Left lung (tissue), 10 donors: Measurements from ENCODE around the gene GPC6. TPM values are rescaled to one million over a fixed set of nuclear protein-coding genes. Genes with fewer than 3 reads are reported as not detected.

Source experiments
- ATAC-seq: fragments of 200-7000 bp; cut with Tn5 transposase; one replicate; pipeline ENCODE4 v1.9.1; 2020; ENCODE audit warnings: moderate library complexity
- DNase-seq, 4 donors: peaks; one replicate each; pipeline ENCODE4 v3.0.0-alpha.2; 2013 to 2020
- H3K27ac ChIP-seq, 2 donors: fragments of 200-600 bp; sonication (generic) in 1 of 2; one replicate each; pipeline versions ENCODE4 v1.5.0 to v1.8.0; 2020 to 2021
- H3K27me3 ChIP-seq, 2 donors: fragments of 200-600 bp; sonication (generic) in 1 of 2; one replicate each; pipeline versions ENCODE4 v1.5.0 to v1.8.0; 2020 to 2021
- H3K36me3 ChIP-seq, 2 donors: fragments of 200-600 bp; sonication (generic) in 1 of 2; one replicate each; pipeline versions ENCODE4 v1.5.0 to v1.8.0; 2020 to 2021
- H3K4me1 ChIP-seq, 2 donors: fragments of 200-600 bp; one replicate each; pipeline ENCODE4 v1.8.0; 2021
- H3K4me3 ChIP-seq, 2 donors: fragments of 200-600 bp; sonication (generic) in 1 of 2; one replicate each; pipeline versions ENCODE4 v1.5.0 to v1.8.0; 2020 to 2021; ENCODE audit warnings: mild to moderate bottlenecking in 1 of 2
- H3K9me3 ChIP-seq, 2 donors: fragments of 200-600 bp; sonication (generic) in 1 of 2; one replicate each; pipeline versions ENCODE4 v1.5.0 to v1.8.0; 2020 to 2021
- CTCF ChIP-seq, 2 donors: fragments of 200-600 bp; sonication (generic) in 1 of 2; IDR thresholded peaks; one replicate each; pipeline versions ENCODE4 v1.5.0 to v1.8.0; 2021; ENCODE audit warnings: antibody characterized with exemption in 2 of 2
- intact Hi-C, 2 donors: fragments of 100-400 bp; cut with DNase I; formaldehyde crosslinking; loops; one replicate each; pipeline versions ENCODE4 v1.11.2 to v1.14.2; 2022
- polyA plus RNA-seq, 6 donors: library from polyadenylated mRNA; unstranded; fragments of 120-200 nt; gene quantifications; one replicate each; pipeline ENCODE4 v1.2.1, GENCODE V29; 2013; ENCODE audit not compliant: insufficient read length in 6 of 6
- total RNA-seq, 2 donors: library from RNA; stranded (reverse); fragmentation: NEBNext Ultra II Directional; extraction: Animal tissue kit (Norgen Biotek cat#: 25700); gene quantifications; one replicate each; pipeline ENCODE4 v1.2.1, GENCODE V29; 2021
- donor health status: DM: no; HTN: yes; CAD: no.
- donor health status: DM: no; HTN: no; CAD: no.

Gene GPC6
- total and polyA plus RNA-seq, 8 donors, result 9.6 to 25.8 (median 21.1) TPM

- H3K36me3 ChIP-seq, result no peaks in the 10 kb centered on the region
- H3K4me3 ChIP-seq, result no peak overlapping the region
- H3K27me3 ChIP-seq, result no peaks in the 10 kb centered on the region
- no peak for TF ChIP-seq CTCF (IDR thresholded peaks at IDR 0.05)
- ATAC-seq, result no peak
- no peaks in the 10 kb centered on the region for H3K9me3 ChIP-seq
- H3K27ac ChIP-seq, result no peak overlapping the region
- intact Hi-C loops, result no loop called here
- H3K4me1 ChIP-seq, result no peaks in the 10 kb centered on the region
- DNase-seq, result no peak
Measured at GRCh38 chr13:93872376-93872775, 645.8 kb downstream of the GPC6 start.

- no peak for DNase-seq
- no peak overlapping the region for H3K27ac ChIP-seq
- intact Hi-C loops, result no loop called here
- no peak for TF ChIP-seq CTCF (IDR thresholded peaks at IDR 0.05)
- ATAC-seq, result no peak
- H3K4me1 ChIP-seq, result no peaks in the 10 kb centered on the region
- H3K36me3 ChIP-seq, result no peaks in the 10 kb centered on the region
- no peak overlapping the region for H3K4me3 ChIP-seq
- H3K9me3 ChIP-seq, result no peaks in the 10 kb centered on the region
- no peaks in the 10 kb centered on the region for H3K27me3 ChIP-seq
Measured at GRCh38 chr13:93872786-93873347, 646.3 kb downstream of the GPC6 start.

- no peak for DNase-seq
- intact Hi-C loops, result no loop called here
- Histone ChIP-seq H3K27ac (no peak overlapping the region), H3K4me1 (no peaks in the 10 kb centered on the region), H3K27me3 (no peaks in the 10 kb centered on the region), H3K4me3 (no peak overlapping the region), H3K36me3 (no peaks in the 10 kb centered on the region), H3K9me3 (peaks cover 0 to 6% of the 10 kb centered on the region in 2 donors)
- ATAC-seq, result no peak
- TF ChIP-seq CTCF (IDR thresholded peaks at IDR 0.05), result no peak
Measured at GRCh38 chr13:93875547-93875946, 648.9 kb downstream of the GPC6 start.

GRCh38 chr13:93876236-93876635, 649.6 kb downstream of the GPC6 start:
- no peak overlapping the region for H3K4me3 ChIP-seq
- ATAC-seq, result no peak
- TF ChIP-seq CTCF (IDR thresholded peaks at IDR 0.05), result no peak
- H3K27me3 ChIP-seq, result no peaks in the 10 kb centered on the region
- no peak for DNase-seq
- H3K36me3 ChIP-seq, result no peaks in the 10 kb centered on the region
- H3K9me3 ChIP-seq, result peaks cover 0 to 6% of the 10 kb centered on the region in 2 donors
- intact Hi-C loops, result no loop called here
- no peaks in the 10 kb centered on the region for H3K4me1 ChIP-seq
- H3K27ac ChIP-seq, result no peak overlapping the region

GRCh38 chr13:93878675-93879074, 652.1 kb downstream of the GPC6 start:
- Histone ChIP-seq H3K4me3 (no peak overlapping the region), H3K9me3 (peaks cover 0 to 6% of the 10 kb centered on the region in 2 donors), H3K27me3 (no peaks in the 10 kb centered on the region), H3K4me1 (no peaks in the 10 kb centered on the region), H3K36me3 (no peaks in the 10 kb centered on the region), H3K27ac (no peak overlapping the region)
- ATAC-seq (no peak), DNase-seq (no peak)
- intact Hi-C loops, result no loop called here
- TF ChIP-seq CTCF (IDR thresholded peaks at IDR 0.05), result no peak
